HAP-1 (cell line): Measurements from ENCODE around the gene TTC28.

Source experiments
- DNase-seq, 2 experiments: peaks; one replicate each; pipeline ENCODE4 v3.0.0-alpha.2; 2016 to 2020; ENCODE audit warnings: low spot score in 2 of 2
- H3K27me3 ChIP-seq: fragments of 250-450 bp; sonication (Bioruptor Pico); 2 replicates; pipeline ENCODE4 v1.5.1; 2020; ENCODE audit warnings: low read depth, mild to moderate bottlenecking, moderate library complexity
- H3K36me3 ChIP-seq: fragments of 250-450 bp; sonication (Bioruptor Pico); replicated peaks from 2 replicates; pipeline ENCODE4 v1.5.1; 2020; ENCODE audit warnings: mild to moderate bottlenecking
- H3K4me1 ChIP-seq: fragments of 250-450 bp; sonication (Bioruptor Pico); 2 replicates; pipeline ENCODE4 v1.5.1; 2020; ENCODE audit warnings: mild to moderate bottlenecking
- H3K4me3 ChIP-seq: fragments of 250-450 bp; sonication (Bioruptor Pico); 2 replicates; pipeline ENCODE4 v1.5.1; 2020; ENCODE audit warnings: mild to moderate bottlenecking, moderate library complexity
- H3K9me3 ChIP-seq: fragments of 250-450 bp; sonication (Bioruptor Pico); 2 replicates; pipeline ENCODE4 v1.5.1; 2020; ENCODE audit warnings: mild to moderate bottlenecking, moderate library complexity
- in situ Hi-C: fragments of 300-500 bp; cut with MboI; formaldehyde crosslinking; loops from 3 replicates; pipeline ENCODE4 v1.14.3; 2020; ENCODE audit warnings: low sequenced_read_pairs, inconsistent platforms, mixed read lengths

Gene TTC28

GRCh38 chr22:27999876-28000275 is 679.8 kb downstream of the TTC28 start:
- no peaks in the 10 kb centered on the region for H3K27me3 ChIP-seq
- no peaks in the 10 kb centered on the region for H3K9me3 ChIP-seq
- H3K36me3 ChIP-seq, result 0 out of 2 replicates have a peak, but pooled peaks cover 7% of the 10 kb centered on the region
- no peak for DNase-seq
- in situ Hi-C loops, result loop anchor here (10.0 to 25.0 kb wide), 2 partner anchors 837 to 1245 kb away; no protein-coding TSS in a partner anchor
- H3K4me3 ChIP-seq, result no peak overlapping the region
- H3K4me1 ChIP-seq, result no peaks in the 10 kb centered on the region

DNA sequence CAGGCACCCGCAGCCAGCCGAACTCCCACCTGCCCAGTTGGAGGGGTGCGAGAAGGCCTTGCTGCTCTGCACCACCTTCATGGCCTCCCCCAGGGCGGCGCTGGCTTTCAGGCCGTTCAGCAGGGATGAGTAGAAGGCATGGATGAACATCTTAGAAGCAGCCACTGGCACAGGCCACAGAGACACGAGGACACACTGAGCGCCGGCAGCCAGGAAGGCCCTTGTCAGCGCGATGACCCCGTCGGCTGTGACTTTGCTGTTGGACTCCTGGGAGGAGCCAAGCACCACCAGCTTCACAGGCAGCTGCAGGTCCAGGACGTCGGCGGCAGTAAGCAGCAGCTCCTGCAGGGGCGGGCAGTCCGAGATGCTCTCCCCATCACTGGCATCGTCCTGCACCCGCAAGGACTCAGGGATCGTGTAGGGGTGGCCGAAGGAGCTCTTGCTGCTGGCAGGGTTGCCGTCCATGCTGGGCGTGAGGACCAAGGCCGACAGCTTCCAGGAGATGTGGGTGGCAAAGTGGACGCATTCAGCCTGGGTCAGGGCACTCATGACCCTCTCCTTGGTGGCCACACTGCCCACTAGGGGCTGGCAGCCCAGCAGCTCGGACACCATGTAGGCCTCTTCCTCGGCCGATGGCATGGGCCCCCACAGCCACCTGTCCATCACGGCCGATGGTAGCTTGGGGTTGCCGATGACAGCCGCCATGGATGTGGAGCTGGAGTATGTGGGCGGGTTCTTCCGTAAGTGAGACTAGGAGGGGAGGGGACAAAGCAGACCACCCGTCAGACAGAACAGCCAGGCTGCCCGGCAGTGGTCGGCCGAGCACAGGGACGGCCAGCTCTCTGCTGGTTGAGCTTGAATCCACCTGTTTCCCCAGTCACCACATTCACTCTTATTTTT is 680.9 kb downstream of the TTC28 start:
- in situ Hi-C loops, result no loop called here
- 0 out of 2 replicates have a peak, but pooled peaks cover 7% of the 10 kb centered on the region for H3K36me3 ChIP-seq
- no peaks in the 10 kb centered on the region for H3K27me3 ChIP-seq
- H3K4me1 ChIP-seq, result no peaks in the 10 kb centered on the region
- H3K9me3 ChIP-seq, result no peaks in the 10 kb centered on the region
- no peak overlapping the region for H3K4me3 ChIP-seq
- DNase-seq, result no peak

- in situ Hi-C loops, result no loop called here
- no peaks in the 10 kb centered on the region for H3K27me3 ChIP-seq
- no peaks in the 10 kb centered on the region for H3K4me1 ChIP-seq
- H3K36me3 ChIP-seq, result 0 out of 2 replicates have a peak, but pooled peaks cover 7% of the 10 kb centered on the region
- no peak overlapping the region for H3K4me3 ChIP-seq
- no peak for DNase-seq
- no peaks in the 10 kb centered on the region for H3K9me3 ChIP-seq
These were observed 682.1 kb downstream of the TTC28 start for GRCh38 chr22:27997538-27997937.

- DNase-seq, result no peak
- in situ Hi-C loops, result no loop called here
- no peaks in the 10 kb centered on the region for H3K4me1 ChIP-seq
- H3K36me3 ChIP-seq, result 0 out of 2 replicates have a peak, but pooled peaks cover 7% of the 10 kb centered on the region
- no peaks in the 10 kb centered on the region for H3K9me3 ChIP-seq
- H3K27me3 ChIP-seq, result no peaks in the 10 kb centered on the region
- H3K4me3 ChIP-seq, result no peak overlapping the region
These were observed 682.7 kb downstream of the TTC28 start for GRCh38 chr22:27996981-27997380.

DNA sequence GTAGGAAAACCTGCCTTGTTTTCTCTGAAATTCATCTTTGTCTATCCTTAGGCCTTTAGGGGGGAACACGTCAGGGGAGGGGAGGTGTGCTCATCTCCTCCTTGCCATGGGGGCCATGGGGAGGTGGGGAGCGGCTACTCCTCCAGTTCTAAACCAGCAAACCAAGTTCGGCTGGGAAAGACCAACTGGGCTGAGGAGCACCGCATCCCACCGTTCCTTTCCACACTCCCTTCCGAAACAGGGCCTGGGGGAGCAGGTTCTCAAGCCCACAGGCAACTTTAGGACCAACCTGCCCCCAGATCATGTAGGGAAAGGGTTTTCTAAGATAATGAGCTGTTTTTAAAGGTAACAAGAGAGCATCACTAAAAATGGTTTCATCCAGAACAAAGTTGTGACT is 683.1 kb downstream of the TTC28 start:
- Histone ChIP-seq H3K4me3 (no peak overlapping the region), H3K4me1 (no peaks in the 10 kb centered on the region), H3K9me3 (no peaks in the 10 kb centered on the region), H3K27me3 (no peaks in the 10 kb centered on the region), H3K36me3 (peaks cover 7% of the 10 kb centered on the region; the same call in 1 of the 2 replicates)
- no peak for DNase-seq
- in situ Hi-C loops, result no loop called here

GRCh38 chr22:27995801-27996528 is 683.7 kb downstream of the TTC28 start:
- Histone ChIP-seq H3K4me1 (no peaks in the 10 kb centered on the region), H3K27me3 (no peaks in the 10 kb centered on the region), H3K9me3 (no peaks in the 10 kb centered on the region), H3K36me3 (peaks cover 7% of the 10 kb centered on the region; the same call in 1 of the 2 replicates), H3K4me3 (no peak overlapping the region)
- DNase-seq, result no peak
- in situ Hi-C loops, result no loop called here

DNA sequence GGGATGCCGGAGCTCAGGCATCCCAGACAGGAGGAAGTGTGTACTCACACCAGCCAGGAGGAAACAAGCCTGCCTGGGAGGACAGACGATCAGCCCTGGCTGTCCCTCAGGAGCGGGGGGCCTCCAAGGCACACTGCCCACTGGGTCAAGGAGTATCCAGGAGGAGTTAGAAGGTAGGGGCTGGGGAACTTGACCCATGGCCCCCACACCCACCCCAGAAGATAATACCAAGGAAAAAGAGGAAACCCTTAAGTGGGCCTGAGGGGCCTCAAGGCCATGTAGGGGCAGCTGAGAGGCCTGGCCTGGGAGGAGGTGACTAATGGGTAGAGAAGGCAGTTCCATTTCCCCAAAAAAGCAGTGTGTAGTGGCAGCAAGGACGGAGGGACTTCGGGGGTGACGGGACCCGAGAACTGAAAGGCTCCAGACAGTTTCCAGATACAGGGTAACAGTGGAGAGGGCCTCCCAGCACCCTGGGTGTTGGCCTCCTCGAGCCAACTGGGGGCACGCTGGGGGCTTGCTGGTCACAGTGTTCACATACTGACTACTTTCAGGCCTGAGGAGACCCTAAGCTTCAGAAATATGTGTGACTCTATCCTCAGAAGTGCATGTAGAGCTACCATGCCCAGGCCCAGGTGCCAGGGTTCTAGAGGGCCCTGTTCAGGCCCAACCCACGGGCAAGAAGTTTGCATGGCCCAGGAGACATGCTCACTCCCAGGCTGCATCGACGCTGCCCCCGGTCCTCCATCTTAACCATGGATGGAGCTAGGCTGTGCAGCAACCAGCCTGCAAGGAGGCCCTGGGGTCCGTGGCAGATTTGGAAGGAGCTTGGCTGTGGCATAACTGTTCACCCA is 684.9 kb downstream of the TTC28 start:
- Histone ChIP-seq H3K4me3 (no peak overlapping the region), H3K36me3 (peaks cover 7% of the 10 kb centered on the region; the same call in 1 of the 2 replicates), H3K9me3 (no peaks in the 10 kb centered on the region), H3K4me1 (no peaks in the 10 kb centered on the region), H3K27me3 (no peaks in the 10 kb centered on the region)
- no peak for DNase-seq
- in situ Hi-C loops, result no loop called here

- DNase-seq, result peak in 1 of 2 experiments; percentile 5
- peaks cover 7% of the 10 kb centered on the region; the same call in 1 of the 2 replicates for H3K36me3 ChIP-seq
- in situ Hi-C loops, result no loop called here
- H3K4me1 ChIP-seq, result no peaks in the 10 kb centered on the region
- H3K27me3 ChIP-seq, result no peaks in the 10 kb centered on the region
- no peaks in the 10 kb centered on the region for H3K9me3 ChIP-seq
- H3K4me3 ChIP-seq, result no peak overlapping the region
These were observed 685.8 kb downstream of the TTC28 start for GRCh38 chr22:27993774-27994350.

- Histone ChIP-seq H3K36me3 (peaks cover 2% of the 10 kb centered on the region; the same call in 1 of the 2 replicates), H3K27me3 (no peaks in the 10 kb centered on the region), H3K9me3 (no peaks in the 10 kb centered on the region), H3K4me3 (no peak overlapping the region), H3K4me1 (no peaks in the 10 kb centered on the region)
- peak in 1 of 2 experiments; percentile 4 for DNase-seq
- in situ Hi-C loops, result no loop called here
These were observed 686.4 kb downstream of the TTC28 start for GRCh38 chr22:27993201-27993635.

DNA sequence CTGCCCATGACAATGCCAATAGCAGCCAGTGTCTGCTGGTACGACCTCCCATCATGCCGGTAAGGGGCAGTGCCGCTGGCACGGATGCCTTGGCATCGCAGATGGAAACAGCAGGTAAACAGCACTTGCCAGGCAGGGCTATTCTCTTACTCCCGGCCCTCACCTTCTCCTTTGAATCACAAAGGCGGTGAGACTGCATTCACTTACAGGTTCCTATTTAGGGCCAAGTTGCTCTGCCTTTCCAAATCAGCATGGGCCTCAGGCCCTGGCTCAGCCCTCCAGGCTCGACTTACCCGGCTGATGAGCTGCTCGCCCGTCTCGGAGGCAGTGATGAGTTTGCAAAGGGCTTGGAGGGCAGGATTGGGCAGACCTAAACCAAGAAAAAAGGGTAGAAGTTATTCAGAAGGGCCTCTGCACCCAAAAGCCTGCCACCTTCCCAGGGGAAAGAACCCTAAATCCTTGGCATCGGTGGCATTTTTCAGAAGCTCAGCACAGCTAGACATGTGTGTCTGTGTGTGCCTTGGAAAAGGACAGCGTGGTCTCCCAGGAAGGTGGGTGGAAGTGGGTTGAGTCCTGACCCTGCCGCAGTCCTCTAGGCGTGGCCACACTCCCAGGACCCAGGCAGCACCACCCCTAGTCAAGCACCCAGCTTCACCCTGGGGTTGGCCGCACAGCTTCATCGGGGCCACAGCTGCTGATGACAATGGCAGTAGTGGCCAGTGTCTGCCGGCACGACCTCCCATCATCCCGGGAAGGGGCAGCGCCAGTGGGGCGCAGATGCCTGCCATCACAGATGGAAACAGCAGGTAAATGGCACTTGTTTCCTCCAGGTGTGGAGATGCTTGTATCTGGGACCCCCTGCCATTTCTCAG is 687.1 kb downstream of the TTC28 start:
- Histone ChIP-seq H3K9me3 (no peaks in the 10 kb centered on the region), H3K4me3 (no peak overlapping the region), H3K4me1 (no peaks in the 10 kb centered on the region), H3K36me3 (peaks cover 2% of the 10 kb centered on the region; the same call in 1 of the 2 replicates), H3K27me3 (no peaks in the 10 kb centered on the region)
- in situ Hi-C loops, result no loop called here
- DNase-seq, result peak in 1 of 2 experiments; percentile 8

GRCh38 chr22:27991586-27992293 is 687.9 kb downstream of the TTC28 start:
- no peaks in the 10 kb centered on the region for H3K4me1 ChIP-seq
- H3K9me3 ChIP-seq, result no peaks in the 10 kb centered on the region
- DNase-seq, result peak in 1 of 2 experiments; percentile 3
- H3K36me3 ChIP-seq, result peaks cover 2% of the 10 kb centered on the region
- H3K27me3 ChIP-seq, result no peaks in the 10 kb centered on the region
- no peak overlapping the region for H3K4me3 ChIP-seq
- in situ Hi-C loops, result no loop called here

DNA sequence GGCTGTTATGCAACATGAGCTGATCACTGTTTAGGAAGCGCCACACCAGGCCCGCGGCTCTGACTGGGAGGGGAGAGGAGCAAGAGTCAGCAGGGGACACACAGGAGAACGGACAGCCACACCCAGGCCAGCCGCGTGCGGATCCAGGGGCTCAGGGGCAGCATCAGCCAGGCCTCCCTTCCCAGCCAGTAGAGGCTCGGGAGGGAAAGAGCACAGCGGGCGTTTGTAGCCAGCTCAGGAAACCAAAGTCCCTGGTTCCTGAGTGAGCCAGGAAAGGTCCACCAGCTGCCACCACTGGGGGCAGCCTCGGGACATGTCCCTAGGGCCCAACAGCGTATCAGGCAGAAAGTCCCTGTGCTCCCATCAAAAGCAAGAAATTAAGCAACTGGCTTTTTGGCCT is 688.8 kb downstream of the TTC28 start:
- Histone ChIP-seq H3K4me3 (no peak overlapping the region), H3K27me3 (no peaks in the 10 kb centered on the region), H3K36me3 (peaks cover 7% of the 10 kb centered on the region), H3K9me3 (no peaks in the 10 kb centered on the region), H3K4me1 (no peaks in the 10 kb centered on the region)
- in situ Hi-C loops, result no loop called here
- peak; percentile 26 to 69 for DNase-seq
